Upper lobe of left lung (tissue), 4 donors: ENCODE data around the gene MRPL9.

Source experiments
- POLR2A ChIP-seq, 4 donors: fragments of 450-650 bp; IDR thresholded peaks; one replicate each; pipeline ENCODE4 v1.5.1; 2016 to 2017; ENCODE audit warnings: antibody characterized with exemption in 4 of 4, mild to moderate bottlenecking in 2 of 4
- POLR2AphosphoS5 ChIP-seq, 2 donors: sonication (generic); formaldehyde crosslinking; IDR thresholded peaks; one replicate each; pipeline ENCODE4 v1.5.1; 2017; ENCODE audit warnings: antibody characterized with exemption in 2 of 2
- TF ChIP-seq, protein P1 (sequence below), 6 experiments: fragments of 450-650 bp in 4 of 6; fragments of 200-600 bp in 2 of 6; sonication (generic) in 2 of 6; IDR thresholded peaks; one replicate each; pipeline ENCODE4 v1.5.1; 2016 to 2019; ENCODE audit warnings: antibody characterized with exemption in 6 of 6

DNA sequence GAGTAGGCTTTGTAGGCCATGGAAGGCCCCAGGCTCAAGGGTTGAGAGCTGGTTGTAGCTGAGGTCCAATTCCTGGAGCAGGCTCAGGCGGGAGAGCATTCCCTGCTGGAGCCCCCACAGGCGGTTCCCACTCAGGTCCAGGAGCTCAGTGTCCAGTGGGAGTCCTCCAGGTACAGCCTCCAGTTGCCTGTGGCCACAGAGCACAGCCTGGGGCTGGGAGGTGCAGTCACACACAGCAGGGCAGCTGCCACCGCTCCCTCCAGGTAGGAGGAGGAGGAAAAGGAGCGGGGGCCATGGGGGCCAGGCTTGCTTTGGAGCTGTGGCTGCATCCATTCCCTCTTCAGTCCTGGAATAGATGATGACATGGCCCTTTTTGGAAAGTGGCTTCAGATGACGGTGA, 39.1 kb upstream of the MRPL9 start:
- TF ChIP-seq, protein P1, sequence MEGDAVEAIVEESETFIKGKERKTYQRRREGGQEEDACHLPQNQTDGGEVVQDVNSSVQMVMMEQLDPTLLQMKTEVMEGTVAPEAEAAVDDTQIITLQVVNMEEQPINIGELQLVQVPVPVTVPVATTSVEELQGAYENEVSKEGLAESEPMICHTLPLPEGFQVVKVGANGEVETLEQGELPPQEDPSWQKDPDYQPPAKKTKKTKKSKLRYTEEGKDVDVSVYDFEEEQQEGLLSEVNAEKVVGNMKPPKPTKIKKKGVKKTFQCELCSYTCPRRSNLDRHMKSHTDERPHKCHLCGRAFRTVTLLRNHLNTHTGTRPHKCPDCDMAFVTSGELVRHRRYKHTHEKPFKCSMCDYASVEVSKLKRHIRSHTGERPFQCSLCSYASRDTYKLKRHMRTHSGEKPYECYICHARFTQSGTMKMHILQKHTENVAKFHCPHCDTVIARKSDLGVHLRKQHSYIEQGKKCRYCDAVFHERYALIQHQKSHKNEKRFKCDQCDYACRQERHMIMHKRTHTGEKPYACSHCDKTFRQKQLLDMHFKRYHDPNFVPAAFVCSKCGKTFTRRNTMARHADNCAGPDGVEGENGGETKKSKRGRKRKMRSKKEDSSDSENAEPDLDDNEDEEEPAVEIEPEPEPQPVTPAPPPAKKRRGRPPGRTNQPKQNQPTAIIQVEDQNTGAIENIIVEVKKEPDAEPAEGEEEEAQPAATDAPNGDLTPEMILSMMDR (IDR thresholded peaks at IDR 0.05), result no peak
- TF ChIP-seq POLR2AphosphoS5 (IDR thresholded peaks at IDR 0.05), result no peak
- no peak for TF ChIP-seq POLR2A (IDR thresholded peaks at IDR 0.05)
